ENCODE measurements around the gene HNRNPD.

HNRNPD gene

GRCh38 chr4:82381661-82382296, 8.0 kb upstream of the HNRNPD start:
- no peak for TF ChIP-seq CTCF (IDR thresholded peaks at IDR 0.05; ENCODE audit: insufficient read depth, low read length)
- no peak for TF ChIP-seq GABPA (IDR thresholded peaks at IDR 0.05; ENCODE audit: low read depth)
- no peak for TF ChIP-seq REST (IDR thresholded peaks at IDR 0.05; ENCODE audit: insufficient replicate concordance, low read depth)
- no peak for TF ChIP-seq POLR2AphosphoS5 (IDR thresholded peaks at IDR 0.05; ENCODE audit: low read depth)
- TF ChIP-seq SPI1 (IDR thresholded peaks at IDR 0.05; ENCODE audit: borderline replicate concordance, low read depth), result no peak
- Histone ChIP-seq H3K27ac (replicated peaks) (no peak overlapping the region), H3K27me3 (ENCODE audit: insufficient read depth, poor library complexity, severe bottlenecking) (no peaks in the 10 kb centered on the region), H3K4me3 (replicated peaks; ENCODE audit: insufficient read depth, low read length) (no peak overlapping the region)
- no peak for DNase-seq (ENCODE audit: low read depth in 1 of 2, low spot score in 1 of 2)

- Histone ChIP-seq H3K27ac (replicated peaks) (no peak overlapping the region), H3K27me3 (ENCODE audit: insufficient read depth, poor library complexity, severe bottlenecking) (no peaks in the 10 kb centered on the region), H3K4me3 (replicated peaks; ENCODE audit: insufficient read depth, low read length) (no peak overlapping the region)
- TF ChIP-seq REST (IDR thresholded peaks at IDR 0.05; ENCODE audit: insufficient replicate concordance, low read depth) (no peak), CTCF (IDR thresholded peaks at IDR 0.05; ENCODE audit: insufficient read depth, low read length) (no peak), GABPA (IDR thresholded peaks at IDR 0.05; ENCODE audit: low read depth) (no peak), SPI1 (IDR thresholded peaks at IDR 0.05; ENCODE audit: borderline replicate concordance, low read depth) (no peak), POLR2AphosphoS5 (IDR thresholded peaks at IDR 0.05; ENCODE audit: low read depth) (no peak)
- DNase-seq (ENCODE audit: low read depth in 1 of 2, low spot score in 1 of 2), result no peak
Observed at GRCh38 chr4:82381235-82381634, 7.4 kb upstream of the HNRNPD start.

- H3K27ac ChIP-seq (replicated peaks), result no peak overlapping the region
- TF ChIP-seq POLR2AphosphoS5 (IDR thresholded peaks at IDR 0.05; ENCODE audit: low read depth) (no peak), SPI1 (IDR thresholded peaks at IDR 0.05; ENCODE audit: borderline replicate concordance, low read depth) (no peak), REST (IDR thresholded peaks at IDR 0.05; ENCODE audit: insufficient replicate concordance, low read depth) (no peak), GABPA (IDR thresholded peaks at IDR 0.05; ENCODE audit: low read depth) (no peak), CTCF (IDR thresholded peaks at IDR 0.05; ENCODE audit: insufficient read depth, low read length) (no peak)
- H3K27me3 ChIP-seq (ENCODE audit: insufficient read depth, poor library complexity, severe bottlenecking), result no peaks in the 10 kb centered on the region
- no peak overlapping the region for H3K4me3 ChIP-seq (replicated peaks; ENCODE audit: insufficient read depth, low read length)
- no peak for DNase-seq (ENCODE audit: low read depth in 1 of 2, low spot score in 1 of 2)
Observed at GRCh38 chr4:82380831-82381230, 7.0 kb upstream of the HNRNPD start.
